DND-41 (cell line): ENCODE data around the gene ZPR1.

Source experiments
- ATAC-seq: fragments of 200-7000 bp; cut with Tn5 transposase; 3 replicates; pipeline ENCODE4 v1.9.1; 2021; ENCODE audit warnings: low read depth; ENCODE audit not compliant: insufficient read depth
- DNase-seq: peaks from one replicate; pipeline ENCODE4 v3.0.0-alpha.2; 2020
- H2AFZ ChIP-seq: 2 replicates; pipeline ENCODE4 v1.6.0; 2012; ENCODE audit warnings: low read depth, low read length
- H3K27ac ChIP-seq: 2 replicates; pipeline ENCODE4 v1.5.1; 2012; ENCODE audit warnings: low read length, inconsistent platforms
- H3K27me3 ChIP-seq: fragments of 200-600 bp; sonication (generic); 2 replicates; pipeline ENCODE4 v1.6.0; 2012; ENCODE audit warnings: low read length, mild to moderate bottlenecking, inconsistent platforms; ENCODE audit not compliant: insufficient read depth, poor library complexity
- H3K36me3 ChIP-seq: 2 replicates; pipeline ENCODE4 v1.5.1; 2012; ENCODE audit warnings: low read length, inconsistent platforms; ENCODE audit not compliant: insufficient read depth
- H3K4me1 ChIP-seq: 2 replicates; pipeline ENCODE4 v1.5.1; 2012; ENCODE audit warnings: mild to moderate bottlenecking, low read length; ENCODE audit not compliant: insufficient read depth
- H3K4me2 ChIP-seq: 2 replicates; pipeline ENCODE4 v1.6.0; 2012; ENCODE audit warnings: mild to moderate bottlenecking, moderate library complexity, low read length, inconsistent platforms; ENCODE audit not compliant: insufficient read depth
- H3K4me3 ChIP-seq, 2 experiments: fragments of 200-600 bp in 1 of 2; shearing (Covaris generic) in 1 of 2; 2 replicates each; pipeline ENCODE4 v1.5.1; 2012 to 2016; ENCODE audit warnings: inconsistent platforms in 2 of 2, low read length in 2 of 2, mild to moderate bottlenecking in 2 of 2, low read depth in 1 of 2, moderate library complexity in 1 of 2
- H3K79me2 ChIP-seq: 2 replicates; pipeline ENCODE4 v1.6.0; 2012; ENCODE audit warnings: low read length, inconsistent platforms; ENCODE audit not compliant: insufficient read depth
- H3K9ac ChIP-seq: 2 replicates; pipeline ENCODE4 v1.6.0; 2012; ENCODE audit warnings: low read depth, mild to moderate bottlenecking, inconsistent platforms, low read length, moderate library complexity
- H3K9me3 ChIP-seq: 2 replicates; pipeline ENCODE4 v1.5.1; 2012; ENCODE audit warnings: low read length, moderate library complexity, mild to moderate bottlenecking, inconsistent platforms; ENCODE audit not compliant: insufficient read depth, severe bottlenecking
- H4K20me1 ChIP-seq: 2 replicates; pipeline ENCODE4 v1.6.0; 2012; ENCODE audit warnings: low read length; ENCODE audit not compliant: insufficient read depth
- EZH2 ChIP-seq: IDR thresholded peaks from 3 replicates; pipeline ENCODE4 v1.6.1; 2012; ENCODE audit warnings: borderline replicate concordance, low read depth, mild to moderate bottlenecking, moderate library complexity, low read length, inconsistent platforms; ENCODE audit not compliant: severe bottlenecking
- TF ChIP-seq, protein P1 (sequence below): IDR thresholded peaks from 2 replicates; pipeline ENCODE4 v1.5.1; 2012; ENCODE audit warnings: borderline replicate concordance, low read length, moderate library complexity, mild to moderate bottlenecking; ENCODE audit not compliant: poor library complexity, severe bottlenecking; ENCODE audit errors: extremely low read depth

The ZPR1 gene

GRCh38 chr11:116777056-116777455 is 10.8 kb downstream of the ZPR1 start:
- H3K9ac ChIP-seq, result no peak overlapping the region
- peaks cover 53% of the 10 kb centered on the region for H3K36me3 ChIP-seq
- H3K4me3 ChIP-seq, result no peak overlapping the region
- no peaks in the 10 kb centered on the region for H3K27me3 ChIP-seq
- no peak for DNase-seq
- TF ChIP-seq EZH2, result no peak
- TF ChIP-seq, protein P1, sequence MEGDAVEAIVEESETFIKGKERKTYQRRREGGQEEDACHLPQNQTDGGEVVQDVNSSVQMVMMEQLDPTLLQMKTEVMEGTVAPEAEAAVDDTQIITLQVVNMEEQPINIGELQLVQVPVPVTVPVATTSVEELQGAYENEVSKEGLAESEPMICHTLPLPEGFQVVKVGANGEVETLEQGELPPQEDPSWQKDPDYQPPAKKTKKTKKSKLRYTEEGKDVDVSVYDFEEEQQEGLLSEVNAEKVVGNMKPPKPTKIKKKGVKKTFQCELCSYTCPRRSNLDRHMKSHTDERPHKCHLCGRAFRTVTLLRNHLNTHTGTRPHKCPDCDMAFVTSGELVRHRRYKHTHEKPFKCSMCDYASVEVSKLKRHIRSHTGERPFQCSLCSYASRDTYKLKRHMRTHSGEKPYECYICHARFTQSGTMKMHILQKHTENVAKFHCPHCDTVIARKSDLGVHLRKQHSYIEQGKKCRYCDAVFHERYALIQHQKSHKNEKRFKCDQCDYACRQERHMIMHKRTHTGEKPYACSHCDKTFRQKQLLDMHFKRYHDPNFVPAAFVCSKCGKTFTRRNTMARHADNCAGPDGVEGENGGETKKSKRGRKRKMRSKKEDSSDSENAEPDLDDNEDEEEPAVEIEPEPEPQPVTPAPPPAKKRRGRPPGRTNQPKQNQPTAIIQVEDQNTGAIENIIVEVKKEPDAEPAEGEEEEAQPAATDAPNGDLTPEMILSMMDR, result no peak
- H3K9me3 ChIP-seq, result no peaks in the 10 kb centered on the region
- H3K4me2 ChIP-seq, result no peak overlapping the region
- ATAC-seq, result no peak
- H4K20me1 ChIP-seq, result no peaks in the 10 kb centered on the region
- peaks cover 10% of the 10 kb centered on the region for H3K79me2 ChIP-seq
- H3K4me1 ChIP-seq, result peaks cover 16% of the 10 kb centered on the region
- H3K27ac ChIP-seq, result no peak overlapping the region
- no peak overlapping the region for H2AFZ ChIP-seq

GRCh38 chr11:116776522-116776984 is 11.3 kb downstream of the ZPR1 start:
- Histone ChIP-seq H3K36me3 (peaks cover 49% of the 10 kb centered on the region), H3K4me3 (no peak overlapping the region), H3K27ac (no peak overlapping the region), H3K4me2 (no peak overlapping the region), H3K27me3 (no peaks in the 10 kb centered on the region), H3K79me2 (peaks cover 15% of the 10 kb centered on the region), H3K9me3 (no peaks in the 10 kb centered on the region), H4K20me1 (no peaks in the 10 kb centered on the region), H3K4me1 (peaks cover 21% of the 10 kb centered on the region), H2AFZ (no peak overlapping the region), H3K9ac (no peak overlapping the region)
- ATAC-seq, result no peak
- no peak for TF ChIP-seq EZH2
- TF ChIP-seq, protein P1, result no peak
- no peak for DNase-seq

DNA sequence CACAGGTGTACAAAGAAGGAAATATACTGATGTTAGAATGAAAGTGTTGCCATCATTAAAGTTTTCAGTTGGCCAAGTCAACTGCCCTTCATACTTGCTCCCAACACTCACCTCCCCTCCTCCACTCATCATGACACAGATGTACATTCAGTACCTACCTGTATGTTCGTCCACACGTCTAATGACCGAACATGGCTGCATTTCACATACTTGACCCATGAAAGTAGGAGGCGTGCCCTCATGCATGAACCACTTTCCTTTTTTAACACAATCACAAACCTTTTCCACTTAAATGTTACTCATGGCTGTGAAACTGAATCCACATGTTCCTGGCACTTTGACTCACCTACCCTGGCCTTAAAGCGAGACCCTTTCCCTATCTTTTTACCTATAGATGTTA is 11.8 kb downstream of the ZPR1 start:
- Histone ChIP-seq H3K9me3 (no peaks in the 10 kb centered on the region), H3K27ac (no peak overlapping the region), H3K4me2 (no peak overlapping the region), H2AFZ (no peak overlapping the region), H3K27me3 (no peaks in the 10 kb centered on the region), H4K20me1 (no peaks in the 10 kb centered on the region), H3K4me3 (no peak overlapping the region), H3K36me3 (peaks cover 44% of the 10 kb centered on the region), H3K9ac (no peak overlapping the region), H3K79me2 (peaks cover 20% of the 10 kb centered on the region), H3K4me1 (peaks cover 27% of the 10 kb centered on the region)
- no peak for DNase-seq
- no peak for ATAC-seq
- TF ChIP-seq, protein P1, result no peak
- no peak for TF ChIP-seq EZH2

- DNase-seq (no peak), ATAC-seq (no peak)
- Histone ChIP-seq H3K4me2 (no peak overlapping the region), H3K27ac (no peak overlapping the region), H3K79me2 (peaks cover 30% of the 10 kb centered on the region), H3K36me3 (peaks cover 37% of the 10 kb centered on the region), H3K4me3 (no peak overlapping the region), H4K20me1 (no peaks in the 10 kb centered on the region), H3K4me1 (peaks cover 34% of the 10 kb centered on the region), H3K27me3 (no peaks in the 10 kb centered on the region), H3K9ac (no peak overlapping the region), H2AFZ (no peak overlapping the region), H3K9me3 (no peaks in the 10 kb centered on the region)
- no peak for TF ChIP-seq EZH2
- TF ChIP-seq, protein P1, result no peak
Observed at GRCh38 chr11:116774661-116775060, 13.2 kb downstream of the ZPR1 start.
